HG03025 (cell line): ENCODE data around the gene SUN2.

Experiments used
- ATAC-seq: cut with Tn5 transposase; IDR thresholded peaks from one replicate; pipeline ENCODE4 v1.9.1; 2021; ENCODE audit warnings: mild to moderate bottlenecking, moderate library complexity; ENCODE audit not compliant: unreplicated experiment, low FRiP score

SUN2 gene

DNA sequence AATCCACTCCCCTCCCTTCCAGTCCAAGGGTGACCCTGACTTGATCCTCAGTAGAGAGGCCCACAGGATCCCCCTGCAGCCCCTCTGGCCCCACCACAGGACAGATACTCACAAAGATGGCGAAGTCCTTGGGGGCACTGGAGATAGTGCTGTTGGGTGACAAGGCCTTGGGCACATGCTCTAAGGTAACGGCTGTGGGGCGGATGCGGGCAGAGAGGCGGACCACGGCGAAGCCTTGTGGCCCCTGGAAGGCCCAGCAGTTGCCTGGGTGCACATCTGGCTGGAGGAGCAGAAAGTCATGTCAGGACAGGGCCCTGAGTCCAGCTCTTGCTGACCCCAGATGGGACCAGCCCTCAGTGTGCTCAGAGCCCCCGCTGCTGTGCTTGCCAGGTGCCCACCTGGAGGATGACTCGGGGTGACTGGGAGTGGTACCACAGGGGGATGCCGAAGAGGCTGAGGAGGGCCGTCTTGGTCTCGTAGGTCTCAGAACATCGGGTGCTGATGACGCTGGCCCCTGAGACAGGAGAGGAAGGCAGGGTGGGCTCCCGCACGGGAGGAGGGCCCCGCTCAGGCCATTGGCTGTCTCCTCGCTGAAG is 17.2 kb downstream of the SUN2 start:
- ATAC-seq, result no peak

- ATAC-seq, result no peak
Measured at GRCh38 chr22:38737302-38738060, 18.3 kb downstream of the SUN2 start.

DNA sequence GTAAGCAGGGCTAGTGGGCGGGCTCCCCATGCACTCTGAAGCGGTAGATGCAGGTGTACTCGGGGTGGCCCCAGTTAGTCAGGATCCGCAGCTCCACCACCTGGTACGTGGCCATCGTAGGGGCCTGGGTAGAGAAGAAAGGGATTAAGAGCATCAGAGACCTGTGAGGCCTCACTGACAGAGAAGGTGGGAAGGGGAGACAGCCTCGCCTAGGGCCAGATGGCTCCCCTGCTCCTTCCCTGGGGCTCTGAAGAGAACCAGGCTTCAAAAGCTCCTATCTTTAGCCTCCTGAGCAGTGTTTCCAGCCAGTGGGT is 19.6 kb downstream of the SUN2 start:
- no peak for ATAC-seq

DNA sequence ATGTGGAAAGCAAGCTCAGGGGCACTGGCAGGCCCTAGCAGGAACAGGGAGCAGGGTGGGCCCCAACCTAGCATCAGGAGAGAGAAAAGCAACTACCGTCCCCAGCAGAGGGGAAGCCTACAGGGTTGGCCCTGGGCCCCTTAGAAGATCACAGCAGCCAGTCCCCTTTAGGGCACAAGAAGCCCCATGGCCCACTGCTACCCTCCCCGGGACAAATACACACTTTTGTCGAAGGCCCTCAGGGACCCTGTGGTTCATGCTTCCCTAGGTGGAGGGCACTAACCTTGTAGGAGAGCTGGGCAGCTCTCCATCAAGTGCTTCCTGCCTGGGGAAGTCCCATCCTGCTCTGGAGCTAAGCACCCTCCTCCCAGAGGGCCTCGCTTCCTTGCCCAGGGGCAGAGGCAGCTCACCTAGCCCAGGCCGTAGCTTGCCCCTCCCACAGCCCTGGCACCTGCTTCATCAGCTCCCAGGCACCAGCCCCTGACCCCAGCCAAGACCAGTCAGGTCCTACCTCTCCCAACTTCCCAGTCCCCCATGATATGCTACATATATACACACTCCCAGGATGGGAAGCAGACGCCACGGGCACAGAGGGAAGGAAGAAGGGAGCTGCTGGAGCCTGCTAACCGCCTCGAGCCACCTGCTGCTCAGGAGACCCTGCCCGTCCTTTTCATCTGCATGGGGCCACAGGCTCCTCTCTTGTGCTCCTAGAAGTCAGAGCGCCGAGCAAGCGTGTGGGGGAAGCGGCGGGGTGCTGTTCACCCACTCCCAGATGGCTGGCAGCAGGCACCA is 20.1 kb downstream of the SUN2 start:
- no peak for ATAC-seq

DNA sequence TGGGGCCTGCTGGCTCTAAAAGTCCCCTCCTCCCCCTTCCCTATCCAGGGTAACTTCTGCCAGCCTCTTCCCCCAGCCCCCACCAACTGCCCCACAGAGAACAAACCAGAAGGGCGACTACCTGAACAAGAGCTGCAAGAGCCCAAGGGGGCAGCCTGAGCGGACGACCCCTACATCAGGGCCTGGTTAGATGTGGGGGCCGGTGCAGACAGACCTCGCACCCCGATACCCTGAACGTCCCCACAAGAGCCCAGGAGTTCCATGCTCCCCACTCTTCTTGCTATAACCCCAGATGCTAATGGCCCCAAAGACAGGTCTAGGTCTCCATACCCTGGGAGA is 20.7 kb downstream of the SUN2 start:
- no peak for ATAC-seq

DNA sequence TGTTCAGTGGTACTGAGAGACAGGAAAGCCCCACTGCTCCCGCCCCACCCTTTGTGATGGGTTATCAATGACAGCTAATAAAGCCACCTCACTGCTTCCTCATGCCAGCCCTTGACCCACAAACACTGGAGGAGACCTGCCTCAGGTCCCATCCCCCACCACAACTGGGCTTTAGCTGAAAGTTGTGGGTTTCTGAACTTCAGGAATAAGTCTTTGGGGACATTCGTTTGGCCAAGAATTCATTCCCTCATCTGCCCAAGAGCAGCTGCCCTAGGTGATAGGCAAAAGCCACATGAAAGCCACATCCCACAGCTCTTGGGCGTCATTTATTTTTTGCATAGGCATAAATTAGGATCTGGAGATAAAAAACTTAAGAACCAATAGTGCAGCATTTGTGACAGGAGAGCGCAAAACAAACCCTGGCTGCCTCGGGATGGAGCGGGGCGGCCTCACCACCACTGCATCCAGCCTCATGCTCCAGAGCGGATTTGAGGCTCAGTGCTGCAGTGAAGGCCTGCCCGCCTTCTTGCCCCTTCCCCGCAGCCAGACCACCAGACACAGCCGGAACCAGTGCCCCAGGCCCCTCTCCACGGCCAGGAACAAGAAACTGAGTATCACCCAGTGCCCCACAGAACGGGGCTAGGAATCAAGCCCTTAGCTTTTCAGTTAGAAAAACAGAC is 21.2 kb downstream of the SUN2 start:
- ATAC-seq, result no peak

DNA sequence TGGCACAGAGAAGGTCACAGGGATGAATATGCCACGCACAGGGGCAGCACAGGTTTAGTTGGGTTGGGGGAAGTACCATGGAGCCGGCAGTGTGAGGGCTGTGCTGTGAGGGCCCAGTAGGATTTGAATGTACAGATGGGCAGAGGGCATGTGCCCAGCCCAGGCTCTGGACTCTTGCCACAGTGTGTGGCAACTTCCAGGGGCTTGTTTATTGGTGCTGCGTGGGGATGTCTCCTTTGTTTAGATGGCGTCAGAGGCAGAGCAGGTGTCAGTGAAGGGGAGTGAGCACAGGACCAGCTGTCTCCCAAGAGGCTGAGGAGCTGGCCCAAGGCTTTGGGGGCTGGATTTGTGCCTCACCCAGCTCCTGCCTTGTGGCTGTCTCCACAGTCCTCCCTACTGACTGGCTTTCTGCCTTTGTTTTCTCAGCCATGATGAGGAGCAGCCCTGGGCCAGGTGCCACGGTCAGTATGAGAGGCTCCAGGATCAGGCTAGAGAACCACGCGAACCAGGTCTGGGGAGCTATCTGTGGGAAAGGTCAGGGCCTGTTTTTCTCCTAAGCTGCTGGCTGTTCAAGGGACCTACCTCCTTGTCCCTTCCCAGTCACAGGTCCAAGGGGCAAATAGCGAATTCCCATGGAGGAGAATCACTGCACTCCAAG is 21.9 kb downstream of the SUN2 start:
- ATAC-seq, result no peak

GRCh38 chr22:38733329-38733723 is 22.5 kb downstream of the SUN2 start:
- ATAC-seq, result no peak

- ATAC-seq, result no peak
Measured at GRCh38 chr22:38732251-38732815, 23.5 kb downstream of the SUN2 start.

GRCh38 chr22:38731703-38732161 is 24.1 kb downstream of the SUN2 start:
- ATAC-seq, result no peak

DNA sequence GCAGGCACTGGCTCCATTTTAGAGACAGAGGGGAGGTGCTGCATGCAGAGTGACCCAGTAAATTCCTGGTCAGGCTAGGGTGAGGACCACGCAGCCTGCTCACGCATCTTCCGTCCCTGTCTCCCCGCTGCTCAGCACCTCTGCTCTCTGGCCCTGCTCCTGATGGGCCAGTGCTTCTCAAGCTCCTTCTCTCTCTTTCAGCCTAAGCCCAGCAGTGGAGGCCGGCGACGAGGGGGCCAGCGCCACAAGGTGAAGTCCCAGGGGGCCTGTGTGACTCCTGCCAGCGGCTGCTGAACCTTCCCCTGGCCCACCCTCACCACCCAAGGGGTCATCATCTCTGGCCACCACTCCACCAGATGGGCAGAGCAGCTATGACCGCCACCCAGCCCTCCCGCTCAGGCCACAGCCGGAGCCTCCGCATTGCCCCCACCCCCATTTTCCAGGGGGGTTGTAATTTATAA is 25.4 kb downstream of the SUN2 start:
- ATAC-seq, result no peak

DNA sequence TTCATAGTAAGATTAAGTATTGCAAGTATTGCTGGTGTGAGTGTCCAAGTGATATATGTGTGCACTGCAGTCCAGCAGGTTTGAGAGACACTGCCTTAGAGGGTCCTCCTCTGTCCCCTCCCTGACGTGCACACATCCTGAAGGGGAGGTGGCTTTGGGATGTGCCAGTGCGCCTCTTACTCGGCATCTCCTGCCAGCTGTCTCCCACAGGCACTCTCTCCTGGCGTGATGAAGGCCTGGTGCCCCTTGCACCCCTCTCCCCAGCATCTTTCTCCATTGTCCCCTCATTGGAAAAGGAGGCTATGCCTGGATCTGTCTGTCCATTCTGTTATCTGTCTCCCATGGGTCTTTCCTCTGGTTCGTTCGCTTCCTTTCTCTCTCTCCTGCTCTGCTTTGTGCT is 25.9 kb downstream of the SUN2 start:
- ATAC-seq, result no peak

- no peak for ATAC-seq
Measured at GRCh38 chr22:38728871-38729796, 26.7 kb downstream of the SUN2 start.

DNA sequence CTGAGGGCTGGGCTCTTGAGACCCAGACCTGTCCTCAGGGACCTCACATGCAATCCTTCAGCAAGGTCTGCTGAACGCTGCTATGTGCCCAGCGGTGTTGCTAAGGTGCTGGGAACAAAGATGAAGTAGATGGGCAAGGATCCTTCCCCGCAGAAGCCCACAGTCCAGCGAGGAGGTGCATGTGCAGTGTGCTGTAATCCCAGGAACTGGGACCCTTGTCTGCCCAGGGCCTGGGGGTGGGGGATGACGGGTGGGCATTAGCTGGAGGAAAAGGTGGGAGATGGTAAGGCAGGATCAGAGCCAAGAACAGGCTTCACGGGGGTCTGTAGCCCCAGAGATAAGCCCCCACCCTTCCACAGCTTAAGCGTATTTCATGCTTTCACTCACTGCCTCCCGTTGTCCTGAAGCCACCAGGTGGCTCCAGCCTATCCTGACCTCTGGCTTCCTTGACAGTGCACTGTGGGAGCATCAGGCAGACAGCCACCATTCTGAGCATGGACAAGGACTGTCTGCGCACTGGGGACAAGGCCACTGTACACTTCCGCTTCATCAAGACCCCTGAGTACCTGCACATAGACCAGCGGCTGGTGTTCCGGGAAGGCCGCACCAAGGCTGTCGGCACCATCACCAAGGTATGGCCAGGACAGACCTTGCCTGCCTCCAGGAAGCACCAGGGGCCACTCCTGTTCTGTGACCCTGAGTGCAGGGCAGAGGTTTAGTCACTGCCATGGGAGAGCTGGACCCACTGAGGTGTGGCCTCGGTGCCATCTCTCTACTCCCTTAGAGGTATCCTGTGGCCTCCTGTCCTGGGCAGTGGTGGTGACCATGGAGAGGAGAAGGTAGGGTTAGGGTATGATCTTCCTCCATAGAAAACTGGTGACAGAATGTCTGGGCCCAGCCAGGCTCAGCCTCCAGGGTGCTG is 28.0 kb downstream of the SUN2 start:
- ATAC-seq, result no peak

DNA sequence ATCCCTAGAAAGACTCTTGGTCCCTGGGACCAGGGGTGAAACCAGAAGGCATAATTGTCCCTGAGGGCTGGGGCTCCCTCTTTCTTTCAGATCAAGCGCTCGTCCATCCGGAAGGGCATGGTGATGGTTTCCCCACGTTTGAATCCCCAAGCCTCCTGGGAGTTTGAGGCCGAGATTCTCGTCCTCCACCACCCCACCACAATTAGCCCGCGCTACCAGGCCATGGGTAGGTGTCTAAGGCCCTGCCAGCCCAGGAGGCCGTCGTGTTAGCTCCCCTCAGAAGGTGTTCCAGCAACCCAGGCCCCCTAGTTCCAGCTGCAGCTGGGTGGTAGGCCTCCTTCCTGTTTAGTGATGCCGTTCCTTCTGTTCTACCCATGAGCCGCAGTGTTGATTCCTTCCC is 28.7 kb downstream of the SUN2 start:
- no peak for ATAC-seq

- no peak for ATAC-seq
Measured at GRCh38 chr22:38725900-38726655, 29.7 kb downstream of the SUN2 start.

GRCh38 chr22:38724926-38725571 is 30.7 kb downstream of the SUN2 start:
- ATAC-seq, result no peak
